Fibroblast of skin of right quadriceps (primary cell): ENCODE results near the gene QKI.
"Not testable (repeated sequence)": the region's sequence is repeated elsewhere in the genome, so short reads cannot be mapped to it uniquely, and the experiment has no call there.

Experiments
- DNase-seq: peaks from one replicate; pipeline ENCODE4 v3.0.0-alpha.2; 2013

QKI gene

DNA sequence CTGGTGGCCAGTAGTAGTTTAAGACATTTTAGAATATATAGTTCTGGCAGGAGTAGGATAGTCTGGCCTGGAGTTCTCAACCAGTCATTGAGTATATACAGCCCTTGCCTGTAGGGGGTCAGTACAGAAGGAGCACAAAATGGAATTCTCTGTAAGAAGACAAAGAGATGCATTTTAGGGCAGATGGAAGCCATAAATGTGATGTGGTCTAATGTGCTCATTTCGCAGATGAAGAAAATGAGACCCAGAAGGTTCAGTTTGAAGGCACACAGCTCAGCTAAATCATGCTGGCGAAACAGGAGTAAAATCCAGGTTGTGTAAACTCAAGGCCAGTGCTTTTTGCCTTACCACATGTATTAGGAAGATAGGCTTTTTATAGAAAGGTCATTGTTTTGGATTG, 29.6 kb downstream of the QKI start:
- DNase-seq, result no peak

GRCh38 chr6:163446549-163446948, 32.0 kb downstream of the QKI start:
- no peak for DNase-seq

GRCh38 chr6:163449076-163449475, 34.6 kb downstream of the QKI start:
- DNase-seq, result no peak

DNA sequence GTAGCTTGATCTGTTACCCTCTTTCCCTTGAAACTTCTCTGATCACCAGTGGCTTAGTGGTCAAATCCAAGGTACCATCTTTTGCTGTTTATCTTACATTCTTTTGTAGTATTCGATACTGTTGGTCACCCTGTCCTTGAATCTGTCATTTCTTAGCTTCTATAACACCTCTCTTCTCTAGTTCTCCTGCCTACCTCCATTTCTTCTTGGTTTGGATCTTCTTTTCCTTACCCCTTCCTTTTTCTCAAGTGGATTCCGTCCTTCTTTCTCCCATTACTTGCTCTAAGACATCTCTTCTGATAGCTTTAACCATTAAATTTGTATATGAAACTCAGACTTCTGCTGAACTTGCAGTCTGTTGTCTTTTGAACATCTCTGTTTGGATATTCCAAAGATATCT, 39.9 kb downstream of the QKI start:
- no peak for DNase-seq

DNA sequence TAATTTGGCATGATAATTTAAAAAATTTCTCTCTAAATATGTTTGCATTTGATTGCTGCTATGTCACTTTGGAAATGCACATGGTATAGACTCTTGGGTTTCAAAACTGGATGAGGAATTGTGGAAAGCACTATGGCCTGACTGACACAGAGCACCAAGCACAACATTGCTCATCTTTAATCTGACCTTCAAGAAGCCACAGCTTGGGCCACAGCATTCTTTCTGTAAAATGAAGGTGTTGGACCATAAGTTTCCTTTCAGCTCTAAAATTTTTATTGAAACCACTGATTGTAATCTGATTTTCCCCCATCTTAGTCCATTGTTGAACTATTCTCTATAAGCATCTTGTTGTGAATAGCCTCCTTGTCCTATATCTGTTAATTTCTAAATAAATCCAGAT, 41.0 kb downstream of the QKI start:
- DNase-seq, result peak; percentile 21

GRCh38 chr6:163457637-163458561, 43.4 kb downstream of the QKI start:
- peak; percentile 88 for DNase-seq

DNA sequence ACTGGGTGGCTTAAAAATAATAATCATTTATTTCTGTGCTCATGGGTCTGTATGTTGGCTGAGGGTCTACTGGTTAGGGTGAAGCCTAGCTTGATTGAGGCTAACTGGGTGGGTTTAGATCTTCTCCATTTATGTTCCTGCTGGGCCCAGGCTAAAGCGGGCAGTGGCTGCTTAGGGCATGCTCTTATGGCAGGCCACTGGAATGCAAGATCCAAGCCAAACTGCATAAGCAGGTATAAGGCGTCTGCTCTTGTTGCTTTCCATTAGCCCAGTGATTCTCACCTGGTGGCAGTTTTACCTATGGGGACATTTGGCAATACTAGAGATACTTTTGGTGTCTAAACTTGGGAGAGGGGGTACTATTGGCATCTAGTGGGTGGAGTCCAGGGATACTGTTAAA, 44.5 kb downstream of the QKI start:
- no peak for DNase-seq

GRCh38 chr6:163459536-163459935, 45.0 kb downstream of the QKI start:
- no peak for DNase-seq

GRCh38 chr6:163460307-163460782, 45.8 kb downstream of the QKI start:
- DNase-seq, result peak; percentile 13

DNA sequence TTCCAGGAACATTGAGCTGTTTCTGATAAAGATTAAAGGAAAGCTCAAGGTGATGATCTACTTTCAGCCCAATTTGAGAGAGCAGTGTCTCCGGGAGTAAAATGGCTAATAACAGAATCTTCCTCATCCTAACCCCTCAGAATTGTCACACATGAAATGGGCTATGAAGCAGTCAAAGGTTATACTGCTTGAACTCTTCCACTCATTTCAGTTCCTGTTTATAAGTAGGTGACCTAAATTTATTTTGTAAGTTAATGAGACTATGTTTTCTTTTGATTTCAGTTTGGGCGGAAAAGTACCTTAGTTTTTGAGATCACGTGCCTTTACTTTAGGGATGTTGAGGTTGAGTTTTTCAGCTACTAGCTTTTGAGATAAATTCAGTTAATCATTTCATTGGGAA, 47.2 kb downstream of the QKI start:
- no peak for DNase-seq

GRCh38 chr6:163463180-163463579, 48.7 kb downstream of the QKI start:
- DNase-seq, result no peak

- no peak for DNase-seq
Observed at GRCh38 chr6:163463795-163464194, 49.3 kb downstream of the QKI start.

GRCh38 chr6:163466839-163467390, 52.4 kb downstream of the QKI start:
- DNase-seq, result no peak

- DNase-seq, result no peak
Observed at GRCh38 chr6:163468738-163469137, 54.2 kb downstream of the QKI start.

GRCh38 chr6:163469459-163469985, 55.0 kb downstream of the QKI start:
- no peak for DNase-seq

DNA sequence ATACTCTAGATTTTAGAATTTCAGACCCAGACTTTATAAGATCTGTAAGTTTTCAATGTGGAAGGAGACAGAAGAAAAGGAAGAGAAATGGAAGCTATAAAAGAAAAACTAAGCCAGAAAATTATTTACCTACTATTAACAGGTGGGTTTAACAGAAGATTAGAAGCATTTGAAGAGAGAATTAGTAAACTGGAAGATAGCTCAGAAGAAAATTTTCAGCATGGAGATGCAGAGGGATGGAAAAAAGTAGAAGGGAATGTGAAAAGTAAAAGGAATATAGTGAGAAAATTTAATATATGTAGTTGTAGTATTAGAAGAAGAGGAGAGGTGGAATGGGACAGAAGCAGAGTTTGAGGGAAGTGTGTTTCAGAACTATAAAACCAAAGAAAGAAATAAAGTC, 56.1 kb downstream of the QKI start:
- DNase-seq, result no peak

DNA sequence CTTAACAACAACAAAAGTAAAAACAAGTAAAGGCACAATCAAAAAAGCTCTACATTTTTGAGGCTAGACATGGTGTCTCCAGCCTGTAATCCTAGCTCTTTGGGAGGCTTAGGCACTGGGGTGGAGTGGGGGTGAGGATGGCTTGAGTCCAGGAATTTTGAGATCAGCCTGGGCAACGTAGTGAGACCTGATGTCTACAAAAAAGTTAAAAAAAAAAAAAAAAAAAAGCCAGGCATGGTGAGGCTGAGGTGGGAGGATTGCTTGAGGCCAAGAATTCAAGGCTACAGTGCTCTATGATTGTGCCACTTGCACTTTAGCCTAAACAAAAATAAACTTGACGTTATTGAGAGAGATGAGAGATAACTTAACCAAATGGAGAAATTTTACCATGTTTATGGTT, 60.1 kb downstream of the QKI start:
- no peak for DNase-seq

DNA sequence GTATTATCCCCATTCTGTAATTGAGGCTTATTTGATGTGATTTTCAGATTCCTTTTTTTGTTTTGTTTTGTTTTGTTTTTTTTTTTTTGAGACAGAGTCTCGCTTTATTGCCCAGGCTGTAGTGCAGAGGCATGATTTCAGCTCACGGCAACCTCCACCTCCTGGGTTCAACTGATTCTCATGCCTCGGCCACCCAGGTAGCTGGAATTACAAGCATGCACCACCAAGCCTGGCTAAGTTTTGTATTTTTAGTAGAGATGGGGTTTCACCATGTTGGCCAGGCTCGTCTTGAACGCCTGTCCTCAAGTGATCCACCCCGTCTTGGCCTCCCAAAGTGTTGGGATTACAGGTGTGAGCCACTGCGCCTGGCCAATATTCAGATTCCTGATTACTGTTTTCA, 62.4 kb downstream of the QKI start:
- not testable (repeated sequence) for DNase-seq

- no peak for DNase-seq
Observed at GRCh38 chr6:163483107-163483506, 68.6 kb downstream of the QKI start.

DNA sequence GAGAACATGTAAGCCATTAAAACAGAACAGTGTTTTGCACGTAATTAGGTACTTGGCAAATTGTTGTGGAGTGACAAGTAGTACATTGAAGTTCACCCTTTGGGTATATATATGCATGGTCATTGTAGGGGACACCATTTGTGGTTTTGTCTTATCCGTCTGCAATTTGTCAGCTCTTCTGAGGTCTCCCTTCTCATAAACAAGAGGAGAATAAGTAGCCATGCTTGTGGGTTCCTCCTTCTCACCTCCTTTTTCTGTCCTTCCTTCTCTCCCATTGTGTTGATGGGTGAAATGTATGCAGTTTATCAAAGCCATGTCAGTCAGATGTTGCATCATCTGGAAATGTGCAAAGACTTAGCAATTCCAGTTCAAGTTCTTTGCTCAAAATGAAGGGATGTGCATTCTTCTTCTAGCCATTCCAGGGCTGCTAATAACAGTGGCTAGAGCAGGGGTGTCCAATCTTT, 70.9 kb downstream of the QKI start:
- DNase-seq, result peak; percentile 18

DNA sequence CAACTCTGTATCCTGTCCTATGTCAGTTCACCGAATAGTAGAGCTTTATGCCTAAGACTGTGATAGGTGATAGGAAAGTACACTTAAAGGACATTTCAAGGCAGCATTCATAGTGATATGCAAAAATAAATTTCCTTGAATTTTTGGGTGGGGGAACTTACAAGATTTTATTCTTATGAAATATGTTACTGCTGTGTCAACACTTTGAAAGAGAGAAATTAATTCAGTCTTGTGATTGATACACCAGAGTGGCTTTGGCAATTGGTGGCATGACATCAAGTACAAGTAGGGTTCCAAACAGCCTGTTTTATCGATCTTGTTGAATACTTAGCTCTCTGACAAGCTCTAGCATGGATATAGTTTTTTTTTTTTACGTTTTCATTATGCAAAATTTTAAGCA, 72.3 kb downstream of the QKI start:
- no peak for DNase-seq

- no peak for DNase-seq
Observed at GRCh38 chr6:163487606-163488005, 73.1 kb downstream of the QKI start.

GRCh38 chr6:163489584-163489983, 75.1 kb downstream of the QKI start:
- DNase-seq, result peak; percentile 45
